Chondrocyte (in vitro differentiated cells): ENCODE measurements around the gene GSTT2. TPM values are rescaled to one million over a fixed set of nuclear protein-coding genes. Genes with fewer than 3 reads are reported as not detected.

Source experiments
- DNase-seq: peaks from one replicate; pipeline ENCODE4 v3.0.0; 2021; ENCODE audit warnings: mixed read lengths, low spot score
- H3K27ac Mint-ChIP-seq: one replicate; pipeline ENCODE4 v1.8.0; 2021; ENCODE audit warnings: mild to moderate bottlenecking, moderate library complexity, mixed read lengths; ENCODE audit not compliant: unreplicated experiment
- H3K27me3 Mint-ChIP-seq: 2 replicates; pipeline ENCODE4 v1.8.0; 2021; ENCODE audit warnings: low read depth, mixed read lengths
- H3K36me3 Mint-ChIP-seq: 2 replicates; pipeline ENCODE4 v1.8.0; 2021; ENCODE audit warnings: low read depth, mixed read lengths
- H3K4me1 Mint-ChIP-seq: 2 replicates; pipeline ENCODE4 v1.8.0; 2021; ENCODE audit warnings: low read depth, mild to moderate bottlenecking, mixed read lengths
- H3K4me3 Mint-ChIP-seq: one replicate; pipeline ENCODE4 v1.8.0; 2021; ENCODE audit warnings: mild to moderate bottlenecking, moderate library complexity, mixed read lengths; ENCODE audit not compliant: unreplicated experiment
- H3K9me3 Mint-ChIP-seq: 2 replicates; pipeline ENCODE4 v1.8.0; 2021; ENCODE audit warnings: low read depth, mixed read lengths
- CTCF ChIP-seq: fragments of 200-600 bp; sonication (generic); IDR thresholded peaks from 2 replicates; pipeline ENCODE4 v1.5.0; 2021; ENCODE audit warnings: antibody characterized with exemption, mild to moderate bottlenecking, moderate library complexity
- total RNA-seq: library from RNA; stranded (reverse); gene quantifications from 3 replicates; pipeline ENCODE4 v1.2.1, GENCODE V29; 2021

Gene GSTT2
- total RNA-seq, 1 donor from 2014 or later, result not detected

- no peak for TF ChIP-seq CTCF
- H3K9me3 Mint-ChIP-seq, result no peaks in the 10 kb centered on the region
- H3K4me1 Mint-ChIP-seq, result no peaks in the 10 kb centered on the region
- H3K36me3 Mint-ChIP-seq, result no peaks in the 10 kb centered on the region
- no peak for DNase-seq
- no peaks in the 10 kb centered on the region for H3K27me3 Mint-ChIP-seq
- no peak overlapping the region for H3K4me3 Mint-ChIP-seq
- no peak overlapping the region for H3K27ac Mint-ChIP-seq
Observed at GRCh38 chr22:24006207-24006913, 26.4 kb downstream of the GSTT2 start.

- Mint-ChIP-seq H3K9me3 (no peaks in the 10 kb centered on the region), H3K36me3 (no peaks in the 10 kb centered on the region), H3K4me3 (no peak overlapping the region), H3K27me3 (no peaks in the 10 kb centered on the region), H3K4me1 (peaks cover 3% of the 10 kb centered on the region), H3K27ac (no peak overlapping the region)
- no peak for TF ChIP-seq CTCF
- no peak for DNase-seq
Observed at GRCh38 chr22:24006914-24007214, 26.9 kb downstream of the GSTT2 start.

- peaks cover 7% of the 10 kb centered on the region for H3K4me1 Mint-ChIP-seq
- no peaks in the 10 kb centered on the region for H3K27me3 Mint-ChIP-seq
- H3K9me3 Mint-ChIP-seq, result no peaks in the 10 kb centered on the region
- no peak for TF ChIP-seq CTCF
- no peak overlapping the region for H3K4me3 Mint-ChIP-seq
- H3K36me3 Mint-ChIP-seq, result no peaks in the 10 kb centered on the region
- no peak overlapping the region for H3K27ac Mint-ChIP-seq
- no peak for DNase-seq
Observed at GRCh38 chr22:24007253-24008021, 27.5 kb downstream of the GSTT2 start.

- H3K4me3 Mint-ChIP-seq, result no peak overlapping the region
- peaks cover 10% of the 10 kb centered on the region for H3K4me1 Mint-ChIP-seq
- no peak overlapping the region for H3K27ac Mint-ChIP-seq
- DNase-seq, result no peak
- no peak for TF ChIP-seq CTCF
- H3K27me3 Mint-ChIP-seq, result no peaks in the 10 kb centered on the region
- H3K36me3 Mint-ChIP-seq, result no peaks in the 10 kb centered on the region
- H3K9me3 Mint-ChIP-seq, result no peaks in the 10 kb centered on the region
Observed at GRCh38 chr22:24008022-24008283, 28.0 kb downstream of the GSTT2 start.

GRCh38 chr22:24008381-24009226, 28.7 kb downstream of the GSTT2 start:
- Mint-ChIP-seq H3K36me3 (no peaks in the 10 kb centered on the region), H3K9me3 (no peaks in the 10 kb centered on the region), H3K4me3 (no peak overlapping the region), H3K4me1 (peaks cover 13% of the 10 kb centered on the region), H3K27me3 (no peaks in the 10 kb centered on the region), H3K27ac (no peak overlapping the region)
- no peak for TF ChIP-seq CTCF
- DNase-seq, result no peak
